ENCODE data around the gene MPZL3. TPM values are rescaled to one million over a fixed set of nuclear protein-coding genes. Genes with fewer than 3 reads are reported as not detected.

MPZL3 gene
- polyA plus RNA-seq, 1 of the 3 experiments (the other 2 are of a cell fraction) = 0.38 TPM

- CTCF ChIA-PET = no interaction called here
- Histone ChIP-seq H3K27ac (ENCODE audit: low read depth in 2 of 2, low read length in 1 of 2) (no peak overlapping the region), H3K79me2 (ENCODE audit: insufficient read depth) (no peaks in the 10 kb centered on the region), H3K9ac (no peak overlapping the region), H3K9me3 (no peaks in the 10 kb centered on the region), H3K4me2 (no peak overlapping the region), H3K36me3 (replicated peaks in 1 of 2; ENCODE audit: control insufficient read depth in 1 of 2, insufficient read depth in 2 of 2, low read length in 1 of 2) (no peaks in the 10 kb centered on the region), H3K4me1 (ENCODE audit: control insufficient read depth in 1 of 2, insufficient read depth in 2 of 2, low read depth in 1 of 2, low read length in 1 of 2) (peaks cover 0 to 5% of the 10 kb centered on the region in 2 experiments; a peak in 1 of 4 replicates), H3F3A (replicated peaks; ENCODE audit: insufficient read depth) (peaks cover 13% of the 10 kb centered on the region), H4K20me1 (ENCODE audit: insufficient read depth) (no peaks in the 10 kb centered on the region), H3K9me2 (no peaks in the 10 kb centered on the region), H3K27me3 (ENCODE audit: insufficient read depth) (peaks cover 12% of the 10 kb centered on the region; the same call in 1 of the 2 replicates), H2AFZ (ENCODE audit: low read depth) (no peak overlapping the region), H3K4me3 (ENCODE audit: low read depth in 2 of 2, low read length in 1 of 2) (no peak overlapping the region)
- 32% methylated on average over 7 of the region's 7 CpGs for WGBS (ENCODE audit: low lambda C conversion rate)
- TF ChIP-seq TCF12 (IDR thresholded peaks at IDR 0.05) = no peak
- TF ChIP-seq, protein P1, sequence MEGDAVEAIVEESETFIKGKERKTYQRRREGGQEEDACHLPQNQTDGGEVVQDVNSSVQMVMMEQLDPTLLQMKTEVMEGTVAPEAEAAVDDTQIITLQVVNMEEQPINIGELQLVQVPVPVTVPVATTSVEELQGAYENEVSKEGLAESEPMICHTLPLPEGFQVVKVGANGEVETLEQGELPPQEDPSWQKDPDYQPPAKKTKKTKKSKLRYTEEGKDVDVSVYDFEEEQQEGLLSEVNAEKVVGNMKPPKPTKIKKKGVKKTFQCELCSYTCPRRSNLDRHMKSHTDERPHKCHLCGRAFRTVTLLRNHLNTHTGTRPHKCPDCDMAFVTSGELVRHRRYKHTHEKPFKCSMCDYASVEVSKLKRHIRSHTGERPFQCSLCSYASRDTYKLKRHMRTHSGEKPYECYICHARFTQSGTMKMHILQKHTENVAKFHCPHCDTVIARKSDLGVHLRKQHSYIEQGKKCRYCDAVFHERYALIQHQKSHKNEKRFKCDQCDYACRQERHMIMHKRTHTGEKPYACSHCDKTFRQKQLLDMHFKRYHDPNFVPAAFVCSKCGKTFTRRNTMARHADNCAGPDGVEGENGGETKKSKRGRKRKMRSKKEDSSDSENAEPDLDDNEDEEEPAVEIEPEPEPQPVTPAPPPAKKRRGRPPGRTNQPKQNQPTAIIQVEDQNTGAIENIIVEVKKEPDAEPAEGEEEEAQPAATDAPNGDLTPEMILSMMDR (IDR thresholded peaks at IDR 0.05) = peak; percentile 23
- TF ChIP-seq, protein P2, sequence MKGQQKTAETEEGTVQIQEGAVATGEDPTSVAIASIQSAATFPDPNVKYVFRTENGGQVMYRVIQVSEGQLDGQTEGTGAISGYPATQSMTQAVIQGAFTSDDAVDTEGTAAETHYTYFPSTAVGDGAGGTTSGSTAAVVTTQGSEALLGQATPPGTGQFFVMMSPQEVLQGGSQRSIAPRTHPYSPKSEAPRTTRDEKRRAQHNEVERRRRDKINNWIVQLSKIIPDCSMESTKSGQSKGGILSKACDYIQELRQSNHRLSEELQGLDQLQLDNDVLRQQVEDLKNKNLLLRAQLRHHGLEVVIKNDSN (IDR thresholded peaks at IDR 0.05; ENCODE audit: borderline replicate concordance, low read depth) = peak; percentile 26; the same call in 1 of the 2 replicates
- POLR2A ChIA-PET = no interaction called here
- DNase-seq = no peak
Observed at GRCh38 chr11:118226296-118226695, 25.9 kb downstream of the MPZL3 start.

GRCh38 chr11:118224511-118225188 is 27.5 kb downstream of the MPZL3 start, which contains the start of gene JAML:
Gene JAML (minus strand): TSS chr11:118225011. CDS start chr11:118214866, 10,145 bp downstream.
- Histone ChIP-seq H2AFZ (ENCODE audit: low read depth) (no peak within 1 kb of the TSS), H3K36me3 (replicated peaks in 1 of 2; ENCODE audit: control insufficient read depth in 1 of 2, insufficient read depth in 2 of 2, low read length in 1 of 2) (no peaks in the 10 kb centered on the region), H3K9ac (no peak within 1 kb of the TSS), H3F3A (replicated peaks; ENCODE audit: insufficient read depth) (peaks cover 6% of the 10 kb centered on the region), H3K9me2 (no peaks in the 10 kb centered on the region), H3K27ac (ENCODE audit: low read depth in 2 of 2, low read length in 1 of 2) (no peak within 1 kb of the TSS), H3K4me2 (no peak within 1 kb of the TSS), H3K4me1 (ENCODE audit: control insufficient read depth in 1 of 2, insufficient read depth in 2 of 2, low read depth in 1 of 2, low read length in 1 of 2) (peaks cover 0 to 1% of the 10 kb centered on the region in 2 experiments; a peak in 1 of 4 replicates), H3K79me2 (ENCODE audit: insufficient read depth) (no peaks in the 10 kb centered on the region), H3K9me3 (no peaks in the 10 kb centered on the region), H4K20me1 (ENCODE audit: insufficient read depth) (no peaks in the 10 kb centered on the region), H3K4me3 (ENCODE audit: low read depth in 2 of 2, low read length in 1 of 2) (no peak within 1 kb of the TSS), H3K27me3 (ENCODE audit: insufficient read depth) (peaks cover 21% of the 10 kb centered on the region; the same call in 1 of the 2 replicates)
- TF ChIP-seq GATA2 (CRISPR knock-in tag; IDR thresholded peaks at IDR 0.05) = no peak
- no peak for TF ChIP-seq ELF1 (IDR thresholded peaks at IDR 0.05)
- no peak for TF ChIP-seq ZBTB33 (IDR thresholded peaks at IDR 0.05; ENCODE audit: borderline replicate concordance, low read depth)
- no peak for TF ChIP-seq FOXJ3 (CRISPR knock-in tag; IDR thresholded peaks at IDR 0.05)
- TF ChIP-seq TAF1 (IDR thresholded peaks at IDR 0.05; ENCODE audit: borderline replicate concordance, low read depth, low read length) = no peak
- no peak for TF ChIP-seq POLR2AphosphoS5 (IDR thresholded peaks at IDR 0.05; ENCODE audit: low read depth, low read length)
- TF ChIP-seq MXI1 (IDR thresholded peaks at IDR 0.05; ENCODE audit: low read depth, low read length) = no peak
- TF ChIP-seq FOXM1 (IDR thresholded peaks at IDR 0.05; ENCODE audit: low read depth) = no peak
- no peak for TF ChIP-seq RXRA (IDR thresholded peaks at IDR 0.05; ENCODE audit: borderline replicate concordance, low read depth)
- no peak for TF ChIP-seq SMC3 (IDR thresholded peaks at IDR 0.05; ENCODE audit: low read depth, low read length)
- no peak for TF ChIP-seq RCOR1 (IDR thresholded peaks at IDR 0.05; ENCODE audit: low read length)
- no peak for TF ChIP-seq REST (IDR thresholded peaks at IDR 0.05; ENCODE audit: low read depth, low read length)
- TF ChIP-seq NRF1 (IDR thresholded peaks at IDR 0.05; ENCODE audit: low read depth, low read length) = no peak
- no peak for TF ChIP-seq FOSL2 (IDR thresholded peaks at IDR 0.05; ENCODE audit: borderline replicate concordance, low read depth)
- TF ChIP-seq, protein P3, sequence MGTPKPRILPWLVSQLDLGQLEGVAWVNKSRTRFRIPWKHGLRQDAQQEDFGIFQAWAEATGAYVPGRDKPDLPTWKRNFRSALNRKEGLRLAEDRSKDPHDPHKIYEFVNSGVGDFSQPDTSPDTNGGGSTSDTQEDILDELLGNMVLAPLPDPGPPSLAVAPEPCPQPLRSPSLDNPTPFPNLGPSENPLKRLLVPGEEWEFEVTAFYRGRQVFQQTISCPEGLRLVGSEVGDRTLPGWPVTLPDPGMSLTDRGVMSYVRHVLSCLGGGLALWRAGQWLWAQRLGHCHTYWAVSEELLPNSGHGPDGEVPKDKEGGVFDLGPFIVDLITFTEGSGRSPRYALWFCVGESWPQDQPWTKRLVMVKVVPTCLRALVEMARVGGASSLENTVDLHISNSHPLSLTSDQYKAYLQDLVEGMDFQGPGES (IDR thresholded peaks at IDR 0.05; ENCODE audit: low read depth, low read length) = no peak
- WGBS (ENCODE audit: low lambda C conversion rate) = 11% methylated on average over 5 of the region's 6 CpGs
- ChIA-PET CTCF (no interaction called here), POLR2A (no interaction called here)
- DNase-seq = no peak

Measured in SK-N-SH (cell line).